OCI-LY1 (cell line): Measurements from ENCODE around the gene KBTBD2.

Experiments
- CTCF ChIP-seq: fragments of 200-600 bp; sonication (generic), shearing (Covaris generic); IDR thresholded peaks from 2 replicates; pipeline ENCODE4 v1.5.1; 2017; ENCODE audit warnings: mild to moderate bottlenecking, antibody characterized with exemption, low read length, moderate library complexity, mixed read lengths
- EZH2 ChIP-seq: fragments of 200-600 bp; sonication (generic), shearing (Covaris generic); IDR thresholded peaks from 2 replicates; pipeline ENCODE4 v1.8.0; 2017; ENCODE audit warnings: borderline replicate concordance, mixed run types, mild to moderate bottlenecking, antibody characterized with exemption, low read length, moderate library complexity, mixed read lengths

- TF ChIP-seq CTCF: no peak
- TF ChIP-seq EZH2: no peak
Measured at GRCh38 chr7:32865448-32866030, 26.0 kb downstream of the KBTBD2 start.
